Uterus (tissue), 2 donors: Measurements from ENCODE around the gene BCL7C.

Experiments used
- CTCF ChIP-seq, 4 experiments: fragments of 200-600 bp in 2 of 4; fragments of 450-650 bp in 2 of 4; sonication (generic) in 2 of 4; IDR thresholded peaks; one replicate each; pipeline ENCODE4 v1.5.1; 2016 to 2019; ENCODE audit warnings: antibody characterized with exemption in 4 of 4, mild to moderate bottlenecking in 2 of 4, moderate library complexity in 1 of 4
- POLR2A ChIP-seq, 2 donors: fragments of 450-650 bp; IDR thresholded peaks; one replicate each; pipeline ENCODE4 v1.6.1; 2016; ENCODE audit warnings: antibody characterized with exemption in 2 of 2, mild to moderate bottlenecking in 1 of 2, moderate library complexity in 1 of 2

GRCh38 chr16:30874821-30875717, 18.8 kb downstream of the BCL7C start:
- TF ChIP-seq CTCF (IDR thresholded peaks at IDR 0.05) = peak in 1 of 4 experiments; percentile 34
- TF ChIP-seq POLR2A (IDR thresholded peaks at IDR 0.05) = peak; percentile 76 to 81
